GM19025 (cell line): ENCODE data around the gene CYTIP.
"Not testable (repeated sequence)": the region's sequence is repeated elsewhere in the genome, so short reads cannot be mapped to it uniquely, and the experiment has no call there.

Experiments used
- ATAC-seq: cut with Tn5 transposase; IDR thresholded peaks from one replicate; pipeline ENCODE4 v1.9.1; 2021; ENCODE audit warnings: mild to moderate bottlenecking, low read depth, moderate library complexity; ENCODE audit not compliant: unreplicated experiment

CYTIP gene

DNA sequence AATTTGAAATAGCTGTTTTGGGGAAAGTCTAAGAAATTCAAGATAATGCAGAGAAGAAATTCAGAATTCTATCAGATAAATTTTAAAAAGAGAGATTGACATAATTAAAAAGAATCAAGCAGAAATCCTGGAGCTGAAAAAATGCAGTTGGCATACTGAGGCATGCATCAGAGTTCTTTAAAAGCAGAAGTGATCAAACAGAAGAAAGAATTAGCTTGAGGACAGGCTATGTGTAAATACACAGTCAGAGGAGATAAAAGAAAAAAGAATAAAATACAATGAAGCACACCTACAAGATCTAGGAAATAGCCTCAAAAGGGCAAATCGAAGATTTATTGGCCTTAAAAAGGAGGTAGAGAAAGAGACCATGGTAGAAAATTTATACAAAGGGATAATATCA, 57.1 kb downstream of the CYTIP start:
- no peak for ATAC-seq

DNA sequence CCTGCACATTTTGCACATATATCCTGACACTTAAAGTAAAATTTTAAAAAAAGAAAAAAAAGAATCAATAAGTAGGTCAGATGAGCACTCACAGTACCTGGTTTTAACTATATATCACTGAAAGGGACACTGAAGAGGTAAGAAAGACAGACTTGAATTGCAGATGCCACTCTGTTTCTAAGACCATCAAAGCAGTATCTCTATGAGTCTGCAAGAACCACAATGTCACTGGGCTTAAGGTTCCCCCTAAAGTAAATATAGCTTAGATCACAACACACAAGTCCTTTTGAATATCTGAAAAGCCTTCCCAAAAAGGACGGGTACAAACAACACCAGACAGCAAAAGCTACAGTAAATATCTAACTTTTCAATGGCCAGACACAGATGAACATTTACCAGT, 57.6 kb downstream of the CYTIP start:
- no peak for ATAC-seq

DNA sequence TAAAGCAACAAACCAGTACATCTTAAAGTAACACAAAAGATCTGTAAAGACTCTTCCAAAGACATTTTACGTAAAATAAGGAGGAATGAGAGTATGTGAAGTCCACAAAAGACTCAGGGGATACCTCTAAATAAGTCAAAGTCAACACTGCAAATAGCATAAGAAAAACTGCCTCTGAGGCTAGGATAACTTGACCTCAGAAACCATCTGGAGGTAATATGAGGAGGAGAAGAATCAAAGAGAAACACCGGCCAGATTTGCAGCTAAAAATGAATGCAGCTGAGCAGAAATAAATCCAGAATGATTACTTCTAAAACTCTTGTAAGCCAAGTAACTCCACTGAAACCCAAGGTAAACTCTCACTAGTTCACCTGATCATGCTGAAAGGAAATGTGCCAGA, 66.0 kb downstream of the CYTIP start:
- ATAC-seq = no peak

DNA sequence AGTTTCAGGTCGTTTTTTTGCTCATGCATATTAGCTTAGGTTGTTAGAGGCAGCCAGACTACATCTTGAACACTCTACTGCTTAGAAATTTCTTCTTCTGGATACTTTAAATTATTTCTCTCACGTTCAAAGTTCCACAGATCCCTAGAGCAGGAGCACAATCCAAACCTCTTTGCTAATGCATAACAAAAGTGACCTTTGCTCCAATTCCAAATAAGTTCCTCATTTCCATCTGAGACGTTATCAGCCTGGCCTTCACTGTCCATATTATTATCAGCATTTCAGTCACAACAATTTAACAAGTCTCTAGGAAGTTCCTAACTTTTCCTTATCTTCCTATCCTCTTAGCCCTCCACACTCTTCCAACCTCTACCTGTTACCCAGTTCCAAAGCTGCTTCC, 67.8 kb downstream of the CYTIP start:
- ATAC-seq = no peak

DNA sequence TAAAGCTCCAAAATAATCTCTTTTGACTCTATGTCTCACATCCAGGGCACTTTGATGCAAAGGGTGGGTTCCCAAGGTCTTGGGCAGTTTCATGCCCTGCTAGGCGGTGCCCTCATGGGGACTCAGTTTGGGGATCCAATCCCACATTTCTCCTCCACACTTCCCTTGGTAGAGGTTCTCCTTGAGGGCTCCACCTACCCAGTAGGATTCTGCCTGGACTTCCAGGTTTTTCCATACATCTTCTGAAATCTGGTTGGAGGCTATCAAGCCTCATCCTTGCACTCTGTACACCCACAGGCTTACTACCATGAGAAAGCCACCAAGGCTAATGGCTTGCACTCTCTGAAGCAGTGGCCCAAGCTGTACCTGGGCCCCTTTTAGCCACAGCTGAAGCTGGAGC, 68.5 kb downstream of the CYTIP start:
- no peak for ATAC-seq

DNA sequence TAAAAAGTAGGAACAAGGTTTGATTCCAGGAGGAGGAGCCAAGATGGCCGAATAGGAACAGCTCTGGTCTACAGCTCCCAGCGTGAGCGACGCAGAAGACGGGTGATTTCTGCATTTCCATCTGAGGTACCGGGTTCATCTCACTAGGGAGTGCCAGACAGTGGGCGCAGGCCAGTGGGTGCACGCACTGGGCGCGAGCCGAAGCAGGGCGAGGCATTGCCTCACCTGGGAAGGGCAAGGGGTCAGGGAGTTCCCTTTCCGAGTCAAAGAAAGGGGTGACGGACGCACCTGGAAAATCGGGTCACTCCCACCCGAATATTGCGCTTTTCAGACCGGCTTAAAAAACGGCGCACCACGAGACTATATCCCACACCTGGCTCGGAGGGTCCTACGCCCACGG, 75.4 kb downstream of the CYTIP start:
- not testable (repeated sequence) for ATAC-seq

- no peak for ATAC-seq
Measured at GRCh38 chr2:157367704-157368103, 76.2 kb downstream of the CYTIP start.
